ENCODE results near the gene TXNRD2.

DNA sequence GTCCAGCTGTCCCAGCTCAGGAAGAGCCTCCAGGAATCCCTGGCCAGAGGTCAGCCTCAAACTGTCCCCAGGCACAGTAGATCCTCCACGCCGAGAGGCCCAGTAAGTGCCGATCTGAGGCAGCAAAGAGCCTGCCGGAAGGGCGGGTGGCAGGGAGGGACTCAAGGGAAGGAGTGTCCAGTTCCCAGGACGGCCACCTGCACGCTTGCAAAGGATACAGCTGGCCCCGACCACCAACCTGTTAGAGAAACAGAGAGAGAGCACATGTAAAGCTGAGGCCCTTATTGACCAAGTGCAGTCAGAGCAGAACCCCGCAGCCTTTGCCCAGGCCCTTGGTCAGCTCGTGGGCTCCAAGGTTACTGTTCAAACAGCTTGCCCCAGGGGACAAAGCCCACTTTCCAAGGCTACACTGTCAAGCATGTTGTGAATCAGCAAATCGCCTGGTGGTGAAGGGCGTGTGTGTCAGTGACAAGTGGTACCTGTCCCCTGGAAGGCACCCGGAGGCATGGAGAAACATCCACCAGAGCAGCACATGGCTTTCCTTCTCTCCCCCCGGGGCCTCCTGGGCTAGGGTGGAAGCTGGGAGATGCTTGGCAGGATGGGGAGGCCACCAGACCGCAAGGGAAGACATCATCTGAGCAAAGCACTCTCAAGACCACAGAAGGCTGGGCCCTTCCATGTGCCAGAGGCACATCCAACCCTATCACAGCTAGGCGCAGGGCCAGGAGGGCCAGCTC is 42.6 kb downstream of the TXNRD2 start:
- TF ChIP-seq, protein P1, sequence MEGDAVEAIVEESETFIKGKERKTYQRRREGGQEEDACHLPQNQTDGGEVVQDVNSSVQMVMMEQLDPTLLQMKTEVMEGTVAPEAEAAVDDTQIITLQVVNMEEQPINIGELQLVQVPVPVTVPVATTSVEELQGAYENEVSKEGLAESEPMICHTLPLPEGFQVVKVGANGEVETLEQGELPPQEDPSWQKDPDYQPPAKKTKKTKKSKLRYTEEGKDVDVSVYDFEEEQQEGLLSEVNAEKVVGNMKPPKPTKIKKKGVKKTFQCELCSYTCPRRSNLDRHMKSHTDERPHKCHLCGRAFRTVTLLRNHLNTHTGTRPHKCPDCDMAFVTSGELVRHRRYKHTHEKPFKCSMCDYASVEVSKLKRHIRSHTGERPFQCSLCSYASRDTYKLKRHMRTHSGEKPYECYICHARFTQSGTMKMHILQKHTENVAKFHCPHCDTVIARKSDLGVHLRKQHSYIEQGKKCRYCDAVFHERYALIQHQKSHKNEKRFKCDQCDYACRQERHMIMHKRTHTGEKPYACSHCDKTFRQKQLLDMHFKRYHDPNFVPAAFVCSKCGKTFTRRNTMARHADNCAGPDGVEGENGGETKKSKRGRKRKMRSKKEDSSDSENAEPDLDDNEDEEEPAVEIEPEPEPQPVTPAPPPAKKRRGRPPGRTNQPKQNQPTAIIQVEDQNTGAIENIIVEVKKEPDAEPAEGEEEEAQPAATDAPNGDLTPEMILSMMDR (IDR thresholded peaks at IDR 0.05): no peak
- TF ChIP-seq POLR2AphosphoS5 (IDR thresholded peaks at IDR 0.05) (no peak), POLR2A (IDR thresholded peaks at IDR 0.05) (no peak)
